PC-3 (cell line): ENCODE results near the gene CNTNAP2. TPM values are rescaled to one million over a fixed set of nuclear protein-coding genes. Genes with fewer than 3 reads are reported as not detected.

Source experiments
- ATAC-seq: fragments of 200-7000 bp; cut with Tn5 transposase; 2 replicates; pipeline ENCODE4 v1.9.1; 2020; ENCODE audit warnings: mild to moderate bottlenecking, moderate library complexity
- BruUV-seq: library from RNA; stranded (reverse); fragments of 400-500 nt; replicated peaks from 2 replicates; lab custom pipeline; 2021; lab: Mats Ljungman, UMichigan
- CTCF ChIA-PET: fragments of 300-600 bp; sonication (Branson Sonifier 250); formaldehyde crosslinking; loops from one replicate; lab custom pipeline; 2022; ENCODE audit warnings: antibody characterized with exemption; lab: Charles Lee
- POLR2A ChIA-PET: fragments of 300-600 bp; sonication (Branson Sonifier 250); formaldehyde crosslinking; loops from one replicate; lab custom pipeline; 2022; ENCODE audit warnings: antibody characterized with exemption; ENCODE audit not compliant: unreplicated experiment; lab: Charles Lee
- DNase-seq: peaks from one replicate; pipeline ENCODE4 v3.0.0-alpha.2; 2015
- H2AFZ ChIP-seq: fragments of 300-600 bp; sonication (generic); 2 replicates; pipeline ENCODE4 v1.6.0; 2016; ENCODE audit warnings: antibody characterized with exemption, low read length
- H3F3A ChIP-seq: fragments of 300-600 bp; sonication (generic); one replicate; pipeline ENCODE4 v1.6.0; 2017; ENCODE audit warnings: antibody characterized with exemption, low read length, control low read depth, mild to moderate bottlenecking; ENCODE audit not compliant: unreplicated experiment
- H3K27ac ChIP-seq: fragments of 300-600 bp; sonication (generic); 2 replicates; pipeline ENCODE4 v1.5.1; 2016; ENCODE audit warnings: mild to moderate bottlenecking, low read length
- H3K27me3 ChIP-seq: fragments of 300-600 bp; sonication (generic); 2 replicates; pipeline ENCODE4 v1.6.1; 2016; ENCODE audit warnings: low read length, mixed read lengths
- H3K36me3 ChIP-seq: fragments of 300-600 bp; sonication (generic); 2 replicates; pipeline ENCODE4 v1.6.1; 2016; ENCODE audit warnings: low read depth, mixed run types, low read length, mixed read lengths
- H3K4me1 ChIP-seq: fragments of 300-600 bp; sonication (generic); 2 replicates; pipeline ENCODE4 v1.5.1; 2016; ENCODE audit warnings: low read length; ENCODE audit not compliant: insufficient read depth
- H3K4me2 ChIP-seq: fragments of 300-600 bp; sonication (generic); 2 replicates; pipeline ENCODE4 v1.6.0; 2016; ENCODE audit warnings: low read length
- H3K4me3 ChIP-seq: fragments of 300-600 bp; sonication (generic); 2 replicates; pipeline ENCODE4 v1.5.1; 2016; ENCODE audit warnings: mild to moderate bottlenecking, low read length, mixed read lengths
- H3K79me2 ChIP-seq: fragments of 300-600 bp; sonication (generic); 2 replicates; pipeline ENCODE4 v1.6.1; 2017; ENCODE audit warnings: low read length, mixed read lengths
- H3K9ac ChIP-seq: fragments of 300-600 bp; sonication (generic); 2 replicates; pipeline ENCODE4 v1.6.0; 2016; ENCODE audit warnings: mild to moderate bottlenecking, low read length
- H3K9me2 ChIP-seq: fragments of 300-600 bp; sonication (generic); replicated peaks from 2 replicates; pipeline ENCODE4 v1.6.1; 2016; ENCODE audit warnings: mixed run types, low read length, mixed read lengths
- H3K9me3 ChIP-seq: fragments of 300-600 bp; sonication (generic); 2 replicates; pipeline ENCODE4 v1.6.1; 2016; ENCODE audit warnings: low read length, mixed read lengths
- H4K20me1 ChIP-seq: fragments of 300-600 bp; sonication (generic); 2 replicates; pipeline ENCODE4 v1.6.1; 2016; ENCODE audit warnings: low read length, mixed read lengths
- EZH2 ChIP-seq: fragments of 300-600 bp; sonication (generic); IDR thresholded peaks from one replicate; pipeline ENCODE4 v1.6.1; 2017; ENCODE audit warnings: antibody characterized with exemption, mild to moderate bottlenecking, low read length; ENCODE audit not compliant: unreplicated experiment
- EZH2phosphoT487 ChIP-seq: fragments of 300-600 bp; sonication (generic); IDR thresholded peaks from 2 replicates; pipeline ENCODE4 v1.6.1; 2018; ENCODE audit warnings: mild to moderate bottlenecking, antibody characterized with exemption, low read length, borderline replicate concordance
- intact Hi-C: fragments of 100-400 bp; cut with micrococcal nuclease; formaldehyde crosslinking; loops from 2 replicates; pipeline ENCODE4 v1.9.0; 2023
- total RNA-seq: library from RNA; depleted of rRNA; stranded (reverse); fragments of >200 nt; gene quantifications from 2 replicates; pipeline ENCODE4 v1.2.3, GENCODE V29; 2014
- TF ChIP-seq, protein P1 (sequence below): fragments of 300-600 bp; sonication (generic); conservative IDR thresholded peaks from 2 replicates; pipeline ENCODE4 v1.5.1; 2017; ENCODE audit warnings: antibody characterized with exemption, low read depth, mild to moderate bottlenecking, low read length

Gene CNTNAP2
- total RNA-seq, 1 experiment from 2014 or later: 1.5 TPM

DNA sequence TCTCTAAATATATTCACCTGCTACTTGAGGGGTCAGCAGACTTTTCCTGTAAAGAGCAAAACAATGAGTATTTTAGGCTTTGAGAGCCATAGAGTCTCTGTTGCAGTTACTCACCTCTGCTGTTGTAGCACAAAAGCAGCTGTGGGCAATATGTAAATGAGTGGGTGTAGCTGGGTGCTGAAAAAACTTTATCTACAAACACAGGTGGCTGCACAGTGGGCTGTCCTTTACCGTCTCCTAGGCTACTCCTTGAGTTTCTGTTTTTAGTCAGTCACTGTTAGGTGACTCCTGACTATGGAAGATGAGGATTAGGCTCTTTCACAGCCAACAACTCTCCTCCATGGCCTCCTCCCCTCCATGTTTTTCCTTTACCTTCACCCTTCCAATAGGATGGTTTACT, 2187.9 kb downstream of the CNTNAP2 start:
- peaks cover 3% of the 10 kb centered on the region for H3K27me3 ChIP-seq
- H3K4me3 ChIP-seq: no peak overlapping the region
- no peak for ATAC-seq
- H3K4me1 ChIP-seq: no peaks in the 10 kb centered on the region
- no peak overlapping the region for H3K4me2 ChIP-seq
- ChIA-PET CTCF (no interaction called here), POLR2A (no interaction called here)
- H2AFZ ChIP-seq: no peak overlapping the region
- TF ChIP-seq EZH2: no peak
- TF ChIP-seq, protein P1, sequence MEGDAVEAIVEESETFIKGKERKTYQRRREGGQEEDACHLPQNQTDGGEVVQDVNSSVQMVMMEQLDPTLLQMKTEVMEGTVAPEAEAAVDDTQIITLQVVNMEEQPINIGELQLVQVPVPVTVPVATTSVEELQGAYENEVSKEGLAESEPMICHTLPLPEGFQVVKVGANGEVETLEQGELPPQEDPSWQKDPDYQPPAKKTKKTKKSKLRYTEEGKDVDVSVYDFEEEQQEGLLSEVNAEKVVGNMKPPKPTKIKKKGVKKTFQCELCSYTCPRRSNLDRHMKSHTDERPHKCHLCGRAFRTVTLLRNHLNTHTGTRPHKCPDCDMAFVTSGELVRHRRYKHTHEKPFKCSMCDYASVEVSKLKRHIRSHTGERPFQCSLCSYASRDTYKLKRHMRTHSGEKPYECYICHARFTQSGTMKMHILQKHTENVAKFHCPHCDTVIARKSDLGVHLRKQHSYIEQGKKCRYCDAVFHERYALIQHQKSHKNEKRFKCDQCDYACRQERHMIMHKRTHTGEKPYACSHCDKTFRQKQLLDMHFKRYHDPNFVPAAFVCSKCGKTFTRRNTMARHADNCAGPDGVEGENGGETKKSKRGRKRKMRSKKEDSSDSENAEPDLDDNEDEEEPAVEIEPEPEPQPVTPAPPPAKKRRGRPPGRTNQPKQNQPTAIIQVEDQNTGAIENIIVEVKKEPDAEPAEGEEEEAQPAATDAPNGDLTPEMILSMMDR: no peak
- no peak for TF ChIP-seq EZH2phosphoT487
- H3K9me2 ChIP-seq: no peaks in the 10 kb centered on the region
- H3F3A ChIP-seq: no peaks in the 10 kb centered on the region
- no peaks in the 10 kb centered on the region for H3K36me3 ChIP-seq
- DNase-seq: no peak
- intact Hi-C loops: no loop called here
- no peaks in the 10 kb centered on the region for H3K9me3 ChIP-seq
- no peaks in the 10 kb centered on the region for H4K20me1 ChIP-seq
- H3K79me2 ChIP-seq: no peaks in the 10 kb centered on the region
- no TSS peak for BruUV-seq
- no peak overlapping the region for H3K27ac ChIP-seq
- H3K9ac ChIP-seq: no peak overlapping the region

DNA sequence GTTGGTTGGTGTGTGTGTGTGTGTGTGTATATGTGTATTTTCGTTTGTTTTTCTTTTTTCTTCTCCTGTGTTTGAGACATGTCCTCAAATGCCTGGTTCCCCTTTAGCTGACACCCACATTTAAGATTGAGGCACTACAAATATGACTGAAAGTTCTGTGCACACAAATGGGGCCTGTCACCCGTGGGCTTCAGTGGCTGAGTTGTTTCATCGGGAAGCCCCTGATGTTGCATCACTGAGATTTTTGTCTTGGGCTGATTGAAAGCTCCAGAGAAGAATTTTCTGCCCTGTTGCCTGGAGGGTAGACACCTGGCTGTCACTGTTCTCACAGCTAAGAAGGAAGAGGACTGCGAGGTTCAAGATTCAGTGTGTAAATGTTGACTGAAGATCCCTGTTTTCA, 2190.2 kb downstream of the CNTNAP2 start:
- no peaks in the 10 kb centered on the region for H3K36me3 ChIP-seq
- H3K4me3 ChIP-seq: no peak overlapping the region
- intact Hi-C loops: no loop called here
- no peak overlapping the region for H2AFZ ChIP-seq
- no peaks in the 10 kb centered on the region for H4K20me1 ChIP-seq
- peaks cover 3% of the 10 kb centered on the region; the same call in 1 of the 2 replicates for H3K27me3 ChIP-seq
- H3K79me2 ChIP-seq: no peaks in the 10 kb centered on the region
- no peak overlapping the region for H3K4me2 ChIP-seq
- no peaks in the 10 kb centered on the region for H3K4me1 ChIP-seq
- ChIA-PET POLR2A (no interaction called here), CTCF (no interaction called here)
- no TSS peak for BruUV-seq
- no peak for ATAC-seq
- H3K9me2 ChIP-seq: no peaks in the 10 kb centered on the region
- DNase-seq: no peak
- no peaks in the 10 kb centered on the region for H3F3A ChIP-seq
- no peaks in the 10 kb centered on the region for H3K9me3 ChIP-seq
- H3K9ac ChIP-seq: no peak overlapping the region
- H3K27ac ChIP-seq: no peak overlapping the region
- no peak for TF ChIP-seq EZH2phosphoT487
- no peak for TF ChIP-seq EZH2
- TF ChIP-seq, protein P1: no peak

DNA sequence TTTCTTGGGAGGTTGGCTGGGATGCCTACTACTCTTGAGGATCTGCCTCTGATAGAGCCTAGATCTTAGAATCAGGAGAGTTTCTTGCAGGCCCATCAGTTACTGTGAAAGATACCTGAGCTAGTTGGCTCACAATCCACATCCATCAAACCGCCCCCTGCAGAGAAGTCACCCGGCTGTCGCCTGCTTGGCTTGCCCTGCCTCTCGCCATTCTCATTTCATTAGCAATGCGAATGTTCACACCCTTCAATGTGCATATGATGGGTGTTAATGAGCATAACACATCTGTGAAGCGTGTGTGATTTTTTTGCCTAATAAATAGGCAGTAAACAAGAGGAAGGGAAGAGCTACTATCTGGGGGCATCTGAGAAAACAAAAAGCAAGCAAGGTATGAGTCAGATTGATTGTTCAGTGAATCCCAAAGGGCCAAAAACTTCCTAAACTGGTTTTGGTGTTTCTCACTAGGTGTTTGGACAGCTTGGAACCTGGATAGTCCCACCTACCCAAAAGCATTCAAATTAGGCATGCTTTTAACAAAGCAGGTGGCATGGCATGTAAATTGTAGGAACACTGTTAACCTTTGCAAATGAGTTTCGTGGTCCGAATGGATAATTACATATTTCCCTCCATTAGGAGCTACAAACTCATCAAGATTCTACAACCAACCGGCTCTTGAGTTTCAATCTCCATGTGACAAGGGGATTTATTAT, 2201.7 kb downstream of the CNTNAP2 start:
- no peak for DNase-seq
- ChIA-PET CTCF (no interaction called here), POLR2A (no interaction called here)
- Histone ChIP-seq H3K4me2 (no peak overlapping the region), H3K9ac (no peak overlapping the region), H3K4me1 (no peaks in the 10 kb centered on the region), H3K27me3 (no peaks in the 10 kb centered on the region), H4K20me1 (no peaks in the 10 kb centered on the region), H3K9me2 (no peaks in the 10 kb centered on the region), H3K4me3 (no peak overlapping the region), H3K9me3 (no peaks in the 10 kb centered on the region), H2AFZ (no peak overlapping the region), H3K27ac (no peak overlapping the region), H3K79me2 (no peaks in the 10 kb centered on the region), H3K36me3 (no peaks in the 10 kb centered on the region), H3F3A (no peaks in the 10 kb centered on the region)
- no TSS peak for BruUV-seq
- TF ChIP-seq EZH2phosphoT487: no peak
- TF ChIP-seq, protein P1: no peak
- no peak for TF ChIP-seq EZH2
- intact Hi-C loops: no loop called here
- ATAC-seq: no peak
